ENCODE measurements around the gene CHRNB2. TPM values are rescaled to one million over a fixed set of nuclear protein-coding genes. Genes with fewer than 3 reads are reported as not detected.

Gene CHRNB2
- total RNA-seq, 1 donor from 2014 or later, result 0.74 TPM

DNA sequence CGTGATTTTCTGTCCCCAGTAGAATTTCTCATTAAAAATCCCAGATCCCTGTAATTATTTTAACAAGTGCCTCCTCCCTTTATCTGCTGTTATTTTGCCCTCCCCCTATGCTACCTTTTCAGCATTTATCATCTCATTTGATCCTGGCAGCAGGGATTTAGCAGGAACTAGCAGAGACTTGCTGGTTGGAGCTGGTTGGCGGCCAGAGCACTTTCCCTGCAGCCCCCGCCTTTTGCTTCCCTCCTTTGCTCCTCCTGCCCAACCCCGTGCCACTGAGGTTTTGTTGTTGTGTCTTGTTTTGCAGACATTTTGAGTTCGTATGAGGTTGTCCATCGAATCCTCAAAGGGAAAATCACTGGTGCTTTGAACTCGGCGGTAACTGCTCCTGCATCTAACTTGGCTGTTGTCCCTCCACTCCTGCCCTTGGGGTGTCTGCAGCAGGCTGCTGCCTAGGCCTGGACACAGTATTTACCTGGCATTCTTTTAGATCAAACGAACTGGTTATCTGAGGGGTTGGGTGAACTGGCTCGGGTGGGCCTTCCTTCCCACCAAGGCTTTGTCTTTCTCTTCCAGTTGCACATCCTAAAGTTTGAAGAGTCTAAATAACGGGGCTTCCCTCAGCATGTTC lies 20.4 kb upstream of the CHRNB2 start:
- DNase-seq (ENCODE audit: extremely low spot score in 2 of 2), result no peak
- no peak overlapping the region for H3K4me3 ChIP-seq
- peaks cover 0 to 30% of the 10 kb centered on the region in 2 donors for H3K36me3 ChIP-seq
- H3K27me3 ChIP-seq, result no peaks in the 10 kb centered on the region
- TF ChIP-seq POLR2A (IDR thresholded peaks at IDR 0.05) (no peak), POLR2AphosphoS5 (IDR thresholded peaks at IDR 0.05; ENCODE audit: insufficient read depth in 1 of 2, low read depth in 1 of 2) (no peak)
- TF ChIP-seq, protein P1, sequence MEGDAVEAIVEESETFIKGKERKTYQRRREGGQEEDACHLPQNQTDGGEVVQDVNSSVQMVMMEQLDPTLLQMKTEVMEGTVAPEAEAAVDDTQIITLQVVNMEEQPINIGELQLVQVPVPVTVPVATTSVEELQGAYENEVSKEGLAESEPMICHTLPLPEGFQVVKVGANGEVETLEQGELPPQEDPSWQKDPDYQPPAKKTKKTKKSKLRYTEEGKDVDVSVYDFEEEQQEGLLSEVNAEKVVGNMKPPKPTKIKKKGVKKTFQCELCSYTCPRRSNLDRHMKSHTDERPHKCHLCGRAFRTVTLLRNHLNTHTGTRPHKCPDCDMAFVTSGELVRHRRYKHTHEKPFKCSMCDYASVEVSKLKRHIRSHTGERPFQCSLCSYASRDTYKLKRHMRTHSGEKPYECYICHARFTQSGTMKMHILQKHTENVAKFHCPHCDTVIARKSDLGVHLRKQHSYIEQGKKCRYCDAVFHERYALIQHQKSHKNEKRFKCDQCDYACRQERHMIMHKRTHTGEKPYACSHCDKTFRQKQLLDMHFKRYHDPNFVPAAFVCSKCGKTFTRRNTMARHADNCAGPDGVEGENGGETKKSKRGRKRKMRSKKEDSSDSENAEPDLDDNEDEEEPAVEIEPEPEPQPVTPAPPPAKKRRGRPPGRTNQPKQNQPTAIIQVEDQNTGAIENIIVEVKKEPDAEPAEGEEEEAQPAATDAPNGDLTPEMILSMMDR (IDR thresholded peaks at IDR 0.05), result no peak
- H3K27ac ChIP-seq, result no peak overlapping the region
- intact Hi-C loops (cut with DNase I), result no loop called here
- H3K9me3 ChIP-seq, result no peaks in the 10 kb centered on the region
- H3K4me1 ChIP-seq, result peaks cover 31% of the 10 kb centered on the region

DNA sequence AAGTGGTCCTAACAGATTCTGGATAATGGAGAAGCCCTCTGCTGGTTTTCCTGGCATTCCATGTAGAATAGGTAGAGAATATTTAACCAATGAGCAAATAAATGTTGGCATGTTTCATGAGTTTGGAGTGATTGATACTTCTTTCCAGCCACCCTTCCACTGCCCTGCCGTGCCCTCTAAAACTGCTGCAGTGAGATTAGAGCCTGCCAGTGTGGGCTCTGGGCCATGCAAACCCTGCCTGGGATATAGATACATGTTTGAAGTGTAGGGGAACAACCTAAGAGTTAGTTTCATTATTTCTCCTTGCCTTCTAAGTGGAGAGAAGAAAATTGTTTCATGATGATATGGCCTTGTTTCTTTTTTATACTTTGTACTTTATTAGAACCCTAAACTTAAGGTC lies 19.6 kb upstream of the CHRNB2 start:
- Histone ChIP-seq H3K9me3 (no peaks in the 10 kb centered on the region), H3K27me3 (no peaks in the 10 kb centered on the region), H3K27ac (no peak overlapping the region), H3K4me1 (peaks cover 31% of the 10 kb centered on the region), H3K36me3 (peaks cover 0 to 38% of the 10 kb centered on the region in 2 donors), H3K4me3 (no peak overlapping the region)
- no peak for DNase-seq (ENCODE audit: extremely low spot score in 2 of 2)
- TF ChIP-seq, protein P1 (IDR thresholded peaks at IDR 0.05), result no peak
- TF ChIP-seq POLR2A (IDR thresholded peaks at IDR 0.05) (no peak), POLR2AphosphoS5 (IDR thresholded peaks at IDR 0.05; ENCODE audit: insufficient read depth in 1 of 2, low read depth in 1 of 2) (no peak)
- intact Hi-C loops (cut with DNase I), result no loop called here

DNA sequence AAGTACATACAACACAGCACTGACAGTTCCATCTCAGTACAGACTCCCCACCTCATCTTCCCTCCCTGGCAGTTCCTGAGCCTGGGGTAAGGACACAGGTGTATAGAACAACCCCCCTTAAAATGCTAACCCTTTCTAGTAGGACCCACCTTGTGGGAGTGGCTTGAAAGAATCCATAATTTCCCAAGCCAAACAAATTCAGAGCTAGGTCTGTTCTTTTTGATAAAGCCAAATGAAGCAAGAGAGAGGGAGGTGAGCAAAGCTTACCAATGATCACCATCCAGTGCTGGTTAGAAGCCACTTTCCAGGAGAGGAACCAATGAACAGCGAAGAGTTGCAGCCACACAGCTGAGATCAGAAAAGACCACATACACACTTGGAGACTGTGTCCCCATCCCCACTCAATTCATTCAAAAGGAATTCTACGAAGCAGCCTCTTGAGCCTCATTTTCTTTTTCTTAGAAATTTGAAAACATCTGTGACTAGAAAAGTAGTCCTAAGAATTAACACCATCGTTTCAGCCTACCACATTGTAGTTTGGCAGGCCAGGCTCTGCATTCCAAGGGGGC lies 18.3 kb upstream of the CHRNB2 start:
- TF ChIP-seq, protein P1 (IDR thresholded peaks at IDR 0.05), result no peak
- TF ChIP-seq POLR2AphosphoS5 (IDR thresholded peaks at IDR 0.05; ENCODE audit: insufficient read depth in 1 of 2, low read depth in 1 of 2) (no peak), POLR2A (IDR thresholded peaks at IDR 0.05) (no peak)
- H3K4me3 ChIP-seq, result no peak overlapping the region
- peaks cover 31% of the 10 kb centered on the region for H3K4me1 ChIP-seq
- H3K36me3 ChIP-seq, result peaks cover 0 to 50% of the 10 kb centered on the region in 2 donors
- DNase-seq (ENCODE audit: extremely low spot score in 2 of 2), result no peak
- H3K27me3 ChIP-seq, result no peaks in the 10 kb centered on the region
- H3K27ac ChIP-seq, result no peak overlapping the region
- no peaks in the 10 kb centered on the region for H3K9me3 ChIP-seq
- intact Hi-C loops (cut with DNase I), result no loop called here

DNA sequence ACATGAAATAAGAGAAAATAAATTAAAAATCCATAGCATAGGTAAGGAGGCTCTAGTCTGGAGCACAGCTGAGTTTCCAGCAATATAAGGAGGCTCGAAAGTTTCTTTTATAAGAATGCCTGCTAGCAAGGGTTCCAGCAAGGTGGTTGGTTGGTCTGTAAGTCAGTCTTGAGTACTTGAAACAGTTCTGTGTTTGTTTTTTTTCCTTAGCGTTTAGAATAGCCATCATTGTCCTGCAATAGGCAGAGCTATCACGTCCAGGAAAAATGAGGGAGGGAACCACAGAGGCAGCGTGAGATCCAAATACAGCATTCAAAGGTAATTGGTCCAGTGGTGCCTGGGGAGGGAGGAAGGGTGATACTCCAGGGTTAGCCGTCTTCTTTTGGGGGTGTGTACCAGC lies 17.5 kb upstream of the CHRNB2 start:
- Histone ChIP-seq H3K27ac (no peak overlapping the region), H3K4me1 (peaks cover 31% of the 10 kb centered on the region), H3K4me3 (no peak overlapping the region), H3K9me3 (no peaks in the 10 kb centered on the region), H3K36me3 (peaks cover 0 to 58% of the 10 kb centered on the region in 2 donors), H3K27me3 (no peaks in the 10 kb centered on the region)
- no peak for TF ChIP-seq POLR2A (IDR thresholded peaks at IDR 0.05)
- TF ChIP-seq, protein P1 (IDR thresholded peaks at IDR 0.05), result no peak
- TF ChIP-seq POLR2AphosphoS5 (IDR thresholded peaks at IDR 0.05; ENCODE audit: insufficient read depth in 1 of 2, low read depth in 1 of 2), result no peak
- intact Hi-C loops (cut with DNase I), result loop anchor here (10.0 kb wide), 1 partner anchor 145 kb away; the partner anchor contains the start of gene IL6R
- DNase-seq (ENCODE audit: extremely low spot score in 2 of 2), result no peak

DNA sequence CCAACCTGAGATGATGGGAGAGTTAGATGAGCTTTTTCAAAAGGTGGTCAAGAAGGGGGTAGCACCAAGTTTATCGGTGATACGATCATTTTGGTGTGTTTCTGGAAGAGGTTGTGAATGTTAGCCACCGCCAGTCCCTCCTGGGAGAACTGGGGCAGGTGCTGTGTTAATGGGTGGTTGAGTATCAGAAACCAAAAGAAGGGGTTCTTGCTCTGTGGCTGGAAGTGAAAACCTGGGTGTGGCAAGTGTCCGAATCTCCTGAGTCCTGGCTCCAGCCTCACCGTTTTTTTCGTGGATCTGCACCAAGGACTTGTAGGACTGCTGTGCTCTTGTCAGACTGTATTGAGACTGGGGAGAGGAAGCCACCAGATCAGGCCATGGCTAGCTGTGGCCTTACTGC lies 16.9 kb upstream of the CHRNB2 start:
- no peak for TF ChIP-seq POLR2AphosphoS5 (IDR thresholded peaks at IDR 0.05; ENCODE audit: insufficient read depth in 1 of 2, low read depth in 1 of 2)
- TF ChIP-seq, protein P1 (IDR thresholded peaks at IDR 0.05), result no peak
- no peak for TF ChIP-seq POLR2A (IDR thresholded peaks at IDR 0.05)
- H3K27ac ChIP-seq, result no peak overlapping the region
- intact Hi-C loops (cut with DNase I), result loop anchor here (10.0 kb wide), 1 partner anchor 146 kb away; the partner anchor contains the start of gene IL6R
- H3K9me3 ChIP-seq, result no peaks in the 10 kb centered on the region
- H3K4me3 ChIP-seq, result no peak overlapping the region
- H3K4me1 ChIP-seq, result peaks cover 31% of the 10 kb centered on the region
- H3K36me3 ChIP-seq, result peaks cover 0 to 64% of the 10 kb centered on the region in 2 donors
- H3K27me3 ChIP-seq, result no peaks in the 10 kb centered on the region
- DNase-seq (ENCODE audit: extremely low spot score in 2 of 2), result no peak
